CD4-positive, alpha-beta T cell treated with Interleukin-10 for 1 hour (primary cell): ENCODE data around the gene AKAP14.
A peak's percentile ranks its signal among the peaks of the same experiment; 100 is the strongest.
"Not testable (repeated sequence)": the region's sequence is repeated elsewhere in the genome, so short reads cannot be mapped to it uniquely, and the experiment has no call there.

Experiments used
- DNase-seq: peaks from one replicate; pipeline ENCODE4 v3.0.0-alpha.2; 2020

AKAP14 gene

DNA sequence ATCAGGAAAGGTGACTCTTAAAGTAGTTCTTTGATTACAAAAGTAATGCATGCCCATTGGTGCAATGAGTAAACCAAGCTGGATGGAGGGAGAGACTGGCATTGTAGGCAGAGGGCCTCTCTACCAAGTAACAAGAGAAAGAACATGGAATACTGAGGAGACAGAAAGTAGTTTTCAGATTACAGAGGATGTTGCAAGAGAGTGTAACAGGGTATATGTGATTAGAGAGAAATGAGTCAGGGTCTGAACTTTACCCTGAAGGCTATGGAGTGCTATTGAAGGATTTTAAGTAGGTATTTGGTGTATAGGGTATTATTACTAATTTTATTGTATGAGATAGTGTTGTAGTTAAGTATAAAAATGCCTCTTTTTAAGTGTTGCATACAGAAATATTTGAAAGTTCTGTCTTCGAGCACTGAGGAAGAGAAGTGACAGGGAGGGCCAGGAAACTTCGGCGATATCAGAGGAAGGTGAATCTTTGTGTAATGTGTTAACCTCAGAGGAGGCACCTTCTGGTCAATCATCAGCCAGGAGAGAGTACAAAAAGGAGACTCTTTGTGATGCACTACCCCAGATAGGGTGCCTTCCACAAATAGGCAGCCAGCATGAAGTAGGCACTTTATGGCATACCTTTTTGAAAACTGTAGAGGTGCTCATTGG lies 39.7 kb downstream of the AKAP14 start:
- DNase-seq = no peak

DNA sequence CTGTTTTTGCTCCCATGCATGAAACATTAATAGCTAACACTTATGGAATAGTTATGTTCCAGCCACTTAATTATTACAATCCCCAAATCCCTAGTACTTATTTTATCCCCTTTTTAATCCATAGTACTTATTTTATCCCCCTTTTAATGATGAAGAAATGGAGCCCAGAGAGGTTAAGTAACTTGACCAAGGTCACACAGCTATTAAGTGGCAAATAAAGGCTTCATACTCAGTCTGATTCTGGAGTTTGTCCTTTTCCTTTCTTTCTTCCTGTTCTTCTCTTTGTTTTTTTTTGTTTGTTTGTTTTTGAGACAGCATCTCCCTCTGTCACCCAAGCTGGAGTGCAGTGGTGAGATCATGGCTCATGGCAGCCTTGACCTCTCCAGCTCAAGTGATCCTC lies 45.6 kb downstream of the AKAP14 start:
- DNase-seq = no peak

DNA sequence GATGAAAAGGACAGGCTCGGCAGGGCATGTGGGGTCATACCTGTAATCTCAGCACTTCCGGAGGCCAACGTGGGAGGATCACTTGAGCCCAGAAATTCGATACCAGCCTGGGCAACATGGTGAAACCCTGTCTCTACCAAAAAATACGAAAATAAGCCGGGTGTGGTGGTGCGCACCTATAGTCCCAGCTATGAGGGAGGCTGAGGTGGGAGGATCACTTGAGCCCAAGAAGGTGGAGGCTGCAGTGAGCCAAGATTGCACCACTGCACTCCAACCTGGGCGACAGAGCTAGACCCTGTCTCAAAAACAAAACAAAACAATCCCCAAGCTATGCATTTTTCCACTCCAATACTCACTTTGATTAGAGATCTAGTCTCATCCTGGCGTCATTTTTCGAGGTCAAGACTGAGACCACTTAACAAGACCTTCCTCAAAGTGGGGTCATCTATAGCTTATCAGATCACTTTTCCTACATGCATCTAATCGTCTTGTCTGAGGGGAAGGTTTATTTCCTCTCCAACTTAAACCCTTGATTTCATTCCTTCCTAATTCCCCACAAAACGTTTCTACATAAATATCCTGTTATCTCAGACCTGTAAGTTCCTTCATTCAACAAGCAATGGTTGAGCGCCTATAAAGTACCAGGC lies 46.6 kb downstream of the AKAP14 start:
- no peak for DNase-seq

DNA sequence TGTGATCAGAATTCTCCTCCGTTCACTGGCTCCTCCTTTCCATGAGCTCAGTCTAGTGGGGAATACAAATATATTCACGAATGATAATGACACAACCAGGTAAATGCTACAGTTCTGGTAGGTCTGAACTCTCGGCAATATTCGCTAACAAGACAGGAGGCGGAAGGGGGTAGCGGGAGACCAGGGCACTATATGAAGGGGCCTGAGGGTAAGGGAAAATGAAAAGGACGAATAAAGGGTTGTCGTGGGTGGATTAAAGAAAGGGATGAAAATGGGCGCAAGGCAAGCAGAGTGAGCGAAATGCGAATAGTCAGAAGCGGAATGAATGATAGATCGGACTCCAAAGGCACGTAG lies 47.1 kb downstream of the AKAP14 start:
- peak; percentile 3 for DNase-seq

DNA sequence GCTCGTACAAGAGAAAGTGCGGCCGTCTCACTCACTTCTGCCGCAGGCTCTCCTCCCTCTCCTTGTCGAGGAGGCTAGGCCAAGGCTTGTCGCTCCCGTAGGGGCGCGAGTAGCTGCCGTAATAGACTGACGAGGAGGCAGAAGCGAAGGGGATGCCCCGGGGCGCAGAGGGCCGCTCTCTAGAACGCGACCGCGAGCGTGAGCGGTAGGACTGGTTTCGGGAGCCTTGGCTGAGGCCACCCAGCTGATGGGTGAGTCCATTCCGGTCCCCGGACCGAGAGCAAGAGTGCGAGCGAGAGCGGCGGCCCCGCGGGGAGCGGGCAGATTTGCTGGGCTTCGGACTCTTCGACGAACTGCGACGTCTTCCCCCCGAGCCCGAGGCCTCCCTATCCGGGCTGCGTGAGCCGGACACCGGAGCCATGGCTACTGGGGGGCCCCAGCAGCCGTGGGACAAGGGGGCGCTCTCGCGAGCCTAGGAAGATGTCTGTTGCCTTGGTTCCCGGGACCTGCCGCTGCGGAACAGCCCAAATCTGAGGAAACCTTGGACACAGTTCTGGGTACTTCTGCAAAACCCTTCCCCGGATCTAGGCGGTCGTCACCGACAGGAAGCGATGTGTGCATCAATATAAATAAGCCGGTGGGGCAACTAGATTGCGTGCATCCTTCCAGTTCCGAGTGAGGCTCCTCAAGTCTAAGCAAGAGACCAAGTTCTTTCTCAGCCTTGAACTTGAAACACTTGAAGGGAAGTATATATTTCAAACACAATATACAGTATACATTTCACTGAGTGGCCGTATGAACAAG lies 47.7 kb downstream of the AKAP14 start, which contains the start of gene NKAP:
NKAP (minus strand) TSS at position 567 of the 804 bp plus-strand sequence; CDS start at position 421, 146 bp downstream.
- peak; percentile 88 for DNase-seq

DNA sequence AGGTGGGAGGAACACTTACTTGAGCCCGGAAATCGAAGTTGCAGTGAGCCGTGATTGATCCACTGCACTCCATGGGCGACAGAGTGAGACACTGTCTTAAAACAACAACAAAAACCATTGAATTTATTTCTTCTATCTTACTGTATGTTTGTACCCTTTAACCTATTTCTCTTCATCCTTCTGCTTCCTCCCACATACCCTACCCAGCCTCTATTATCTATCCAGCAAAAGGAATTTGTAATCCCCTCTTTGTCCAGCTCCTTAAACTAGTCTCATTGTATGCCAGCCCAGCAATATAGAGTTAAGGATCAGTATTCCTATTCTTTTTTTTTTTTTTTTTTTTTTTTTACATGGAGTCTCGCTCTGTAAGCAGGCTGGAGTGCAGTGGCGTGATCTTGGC lies 49.8 kb downstream of the AKAP14 start:
- no peak for DNase-seq

DNA sequence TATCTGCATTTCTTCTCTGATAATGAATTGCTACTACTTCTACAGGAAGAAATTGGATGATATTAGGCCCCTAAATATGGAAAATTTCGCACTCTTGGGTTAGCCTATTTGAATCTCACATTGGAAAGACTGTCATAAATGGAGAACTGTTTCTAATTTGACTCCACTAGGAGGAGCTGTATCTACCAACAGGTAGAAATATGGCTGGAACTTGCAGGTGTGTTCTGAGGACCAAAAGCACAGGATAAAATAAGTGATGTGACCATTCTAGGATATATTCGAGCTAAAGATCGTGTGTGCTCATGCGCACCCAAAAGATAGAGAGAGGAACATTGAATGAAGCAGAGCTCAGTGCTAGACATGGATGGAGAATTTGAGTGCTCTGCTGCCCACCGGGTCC lies 52.7 kb downstream of the AKAP14 start:
- DNase-seq = no peak

DNA sequence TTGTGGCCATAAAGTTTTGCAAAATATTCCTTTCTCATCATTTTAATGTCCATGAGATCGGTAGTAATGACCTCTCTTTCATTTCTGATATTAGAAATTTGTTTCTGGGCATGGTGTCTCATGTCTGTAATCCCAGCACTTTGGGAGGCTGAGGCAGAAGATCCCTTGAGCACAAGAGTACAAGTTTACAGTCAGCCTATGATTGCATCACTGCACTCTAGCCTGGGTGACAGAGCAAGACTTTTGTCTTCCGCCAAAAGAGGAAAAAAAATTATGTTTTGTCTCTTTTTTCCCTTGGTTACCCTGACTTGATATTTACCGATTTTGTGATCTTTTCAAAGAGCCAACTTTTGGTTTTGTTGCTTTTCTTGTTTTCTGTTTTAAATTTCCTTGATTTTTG lies 58.7 kb downstream of the AKAP14 start:
- no peak for DNase-seq

DNA sequence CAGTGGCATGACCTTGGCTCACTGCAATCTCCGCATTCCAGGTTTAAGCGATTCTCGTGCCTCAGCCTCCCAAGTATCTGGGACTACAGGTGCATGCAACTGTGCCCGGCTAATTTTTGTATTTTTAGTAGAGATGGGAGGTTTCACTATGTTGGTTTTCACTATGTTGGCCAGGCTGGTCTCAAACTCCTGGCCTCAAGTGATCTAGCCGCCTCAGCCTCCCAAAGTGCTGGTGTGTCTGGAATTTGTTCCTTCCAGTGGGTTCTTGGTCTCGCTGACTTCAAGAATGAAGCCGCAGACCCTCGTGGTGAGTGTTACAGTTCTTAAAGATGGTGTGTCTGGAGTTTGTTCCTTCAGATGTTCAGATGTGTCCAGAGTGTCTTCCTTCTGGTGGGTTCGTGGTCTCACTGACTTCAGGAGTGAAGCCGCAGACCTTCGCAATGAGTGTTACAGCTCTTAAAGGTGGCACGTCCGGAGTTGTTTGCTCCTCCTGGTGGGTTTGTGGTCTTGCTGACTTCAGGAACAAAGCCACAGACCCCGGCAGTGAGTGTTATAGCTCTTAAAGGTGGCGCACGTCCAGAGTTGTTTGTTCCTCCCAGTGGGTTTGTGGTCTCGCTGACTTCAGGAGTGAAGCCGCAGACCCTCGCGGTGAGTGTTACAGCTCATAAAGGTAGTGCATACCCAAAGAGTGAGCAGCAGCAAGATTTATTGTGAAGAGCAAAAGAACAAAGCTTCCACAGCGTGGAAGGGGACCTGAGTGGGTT lies 60.3 kb downstream of the AKAP14 start:
- DNase-seq = peak; percentile 38

DNA sequence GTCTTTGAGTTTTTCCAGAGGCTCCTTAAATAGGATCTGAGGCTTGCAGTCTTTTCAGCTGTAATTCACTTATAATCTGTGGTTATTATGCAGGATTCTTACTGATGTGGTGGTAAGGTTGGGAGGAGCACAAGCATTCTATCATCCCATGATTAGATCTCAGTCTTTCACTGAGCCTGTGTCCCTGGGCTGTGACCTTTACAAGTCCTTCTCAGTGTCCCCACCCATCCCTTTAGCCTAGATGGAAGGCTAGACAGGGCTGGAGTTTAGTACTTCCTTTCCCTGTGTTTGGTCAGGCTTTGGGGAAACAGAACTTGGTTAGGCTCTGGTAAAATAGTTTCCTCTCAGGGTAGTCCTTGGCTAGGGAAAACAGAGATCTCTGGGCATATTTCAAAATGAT lies 64.9 kb downstream of the AKAP14 start:
- no peak for DNase-seq

DNA sequence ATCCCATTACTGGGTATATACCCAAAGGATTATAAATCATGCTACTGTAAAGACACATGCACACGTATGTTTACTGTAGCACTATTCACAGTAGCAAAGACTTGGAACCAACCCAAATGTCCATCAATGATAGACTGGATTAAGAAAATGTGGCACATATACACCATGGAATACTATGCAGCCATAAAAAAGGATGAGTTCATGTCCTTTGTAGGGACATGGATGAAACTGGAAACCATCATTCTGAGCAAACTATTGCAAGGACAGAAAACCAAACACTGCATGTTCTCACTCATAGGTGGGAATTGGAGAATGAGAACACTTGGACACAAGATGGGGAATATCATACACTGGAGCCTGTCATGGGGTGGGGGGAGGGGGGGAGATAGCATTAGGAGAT lies 71.1 kb downstream of the AKAP14 start:
- not testable (repeated sequence) for DNase-seq
